SK-N-SH (cell line): ENCODE results near the gene MAP4. TPM values are rescaled to one million over a fixed set of nuclear protein-coding genes. Genes with fewer than 3 reads are reported as not detected.

Experiments
- CTCF ChIA-PET: fragments of 300-600, 350-600 bp; formaldehyde crosslinking; extraction: SDS; loops from one replicate; lab custom pipeline; 2021; lab: Yijun Ruan, JAX
- POLR2A ChIA-PET: fragments of 350-600 bp; sonication (Branson Sonifier 250); formaldehyde crosslinking; extraction: SDS; loops from one replicate; lab custom pipeline; 2020; ENCODE audit warnings: antibody characterized with exemption, inconsistent platforms; lab: Yijun Ruan, JAX
- DNase-seq: peaks from one replicate; pipeline ENCODE4 v3.0.0; 2012
- H2AFZ ChIP-seq: fragments of 200-600 bp; sonication (generic); 2 replicates; pipeline ENCODE4 v1.8.1; 2016; ENCODE audit warnings: antibody characterized with exemption, mild to moderate bottlenecking, low read depth
- H3F3A ChIP-seq: fragments of 200-600 bp; sonication (generic); replicated peaks from 2 replicates; pipeline ENCODE3; 2016; ENCODE audit warnings: antibody characterized with exemption, mild to moderate bottlenecking; ENCODE audit not compliant: insufficient read depth
- H3K27ac ChIP-seq, 2 experiments: fragments of 200-500 bp in 1 of 2; fragments of 200-600 bp in 1 of 2; sonication (Bioruptor generic) in 1 of 2; sonication (generic), shearing (Covaris generic) in 1 of 2; 2 replicates each; pipeline versions ENCODE4 v1.5.1 to v1.6.1; 2014 to 2016; ENCODE audit warnings: low read depth in 2 of 2, inconsistent platforms in 1 of 2, low read length in 1 of 2, mild to moderate bottlenecking in 1 of 2, mixed read lengths in 1 of 2
- H3K27me3 ChIP-seq: fragments of 200-600 bp; sonication (generic), shearing (Covaris generic); 2 replicates; pipeline ENCODE4 v1.6.1; 2016; ENCODE audit warnings: mixed run types; ENCODE audit not compliant: insufficient read depth
- H3K36me3 ChIP-seq, 2 experiments: fragments of 200-500 bp in 1 of 2; fragments of 200-600 bp in 1 of 2; sonication (Bioruptor generic) in 1 of 2; sonication (generic) in 1 of 2; replicated peaks in 1 of 2; 2 replicates each; pipeline versions ENCODE3 to v1.5.1; 2014 to 2016; ENCODE audit warnings: low read length in 1 of 2, mild to moderate bottlenecking in 1 of 2; ENCODE audit not compliant: insufficient read depth in 2 of 2, control insufficient read depth in 1 of 2
- H3K4me1 ChIP-seq, 2 experiments: fragments of 200-500 bp in 1 of 2; fragments of 200-600 bp in 1 of 2; sonication (Bioruptor generic) in 1 of 2; sonication (generic), shearing (Covaris generic) in 1 of 2; 2 replicates each; pipeline versions ENCODE4 v1.5.1 to v1.6.1; 2014 to 2016; ENCODE audit warnings: low read depth in 1 of 2, low read length in 1 of 2, mixed run types in 1 of 2; ENCODE audit not compliant: insufficient read depth in 2 of 2, control insufficient read depth in 1 of 2
- H3K4me2 ChIP-seq: fragments of 200-600 bp; sonication (generic), shearing (Covaris generic); 2 replicates; pipeline ENCODE4 v1.6.1; 2017; ENCODE audit warnings: mixed run types
- H3K4me3 ChIP-seq, 2 experiments: fragments of 200-500 bp in 1 of 2; fragments of 200-600 bp in 1 of 2; sonication (Bioruptor generic) in 1 of 2; sonication (generic), shearing (Covaris generic) in 1 of 2; 2 replicates each; pipeline versions ENCODE4 v1.5.1 to v1.8.1; 2014 to 2016; ENCODE audit warnings: low read depth in 2 of 2, inconsistent platforms in 1 of 2, low read length in 1 of 2, mild to moderate bottlenecking in 1 of 2, mixed read lengths in 1 of 2, moderate library complexity in 1 of 2
- H3K79me2 ChIP-seq: fragments of 200-600 bp; sonication (generic); 2 replicates; pipeline ENCODE4 v1.8.1; 2017; ENCODE audit warnings: mild to moderate bottlenecking; ENCODE audit not compliant: insufficient read depth
- H3K9ac ChIP-seq: fragments of 200-600 bp; sonication (generic); 2 replicates; pipeline ENCODE4 v1.6.1; 2017; ENCODE audit warnings: mixed run types
- H3K9me2 ChIP-seq: fragments of 200-600 bp; sonication (generic); 2 replicates; pipeline ENCODE4 v1.6.1; 2017; ENCODE audit warnings: mixed run types
- H3K9me3 ChIP-seq: fragments of 200-600 bp; sonication (generic); 2 replicates; pipeline ENCODE4 v1.6.1; 2017; ENCODE audit warnings: mixed run types, mild to moderate bottlenecking, moderate library complexity
- H4K20me1 ChIP-seq: fragments of 200-600 bp; sonication (generic); 2 replicates; pipeline ENCODE4 v1.6.1; 2017; ENCODE audit warnings: mild to moderate bottlenecking, mixed run types; ENCODE audit not compliant: insufficient read depth
- CHD2 ChIP-seq: fragments of 150-350 bp; IDR thresholded peaks from 2 replicates; pipeline ENCODE4 v1.6.1; 2018; ENCODE audit warnings: low read length; ENCODE audit not compliant: partially characterized antibody
- ELF1 ChIP-seq: IDR thresholded peaks from 2 replicates; pipeline ENCODE4 v1.4.0; 2012
- EP300 ChIP-seq, 2 experiments: IDR thresholded peaks; 2 replicates each; pipeline versions ENCODE4 v1.4.0 to v1.6.1; 2012; ENCODE audit warnings: borderline replicate concordance in 1 of 2, low read depth in 1 of 2, low read length in 1 of 2
- EZH2phosphoT487 ChIP-seq: fragments of 200-600 bp; sonication (generic); IDR thresholded peaks from 2 replicates; pipeline ENCODE4 v1.6.1; 2017; ENCODE audit warnings: low read depth, mixed run types, mild to moderate bottlenecking, antibody characterized with exemption, moderate library complexity, borderline replicate concordance
- GABPA ChIP-seq: IDR thresholded peaks from 2 replicates; pipeline ENCODE4 v1.4.0; 2012; ENCODE audit warnings: low read depth, mild to moderate bottlenecking
- GATA2 ChIP-seq: sonication (generic); formaldehyde crosslinking; IDR thresholded peaks from 2 replicates; pipeline ENCODE4 v1.5.0; 2020; ENCODE audit warnings: mild to moderate bottlenecking, missing genetic modification reagents
- JUND ChIP-seq: IDR thresholded peaks from 2 replicates; pipeline ENCODE4 v1.4.0; 2012
- MEF2A ChIP-seq: IDR thresholded peaks from 2 replicates; pipeline ENCODE4 v1.4.0; 2012; ENCODE audit warnings: low read depth, borderline replicate concordance
- NRF1 ChIP-seq: IDR thresholded peaks from 2 replicates; pipeline ENCODE4 v1.6.1; 2012; ENCODE audit warnings: low read depth, mild to moderate bottlenecking, low read length
- POLR2AphosphoS5 ChIP-seq: IDR thresholded peaks from 2 replicates; pipeline ENCODE4 v1.6.1; 2012; ENCODE audit warnings: low read depth, low read length
- RXRA ChIP-seq: IDR thresholded peaks from 2 replicates; pipeline ENCODE4 v1.4.0; 2012; ENCODE audit warnings: low read depth, mild to moderate bottlenecking, borderline replicate concordance
- TAF1 ChIP-seq: IDR thresholded peaks from 2 replicates; pipeline ENCODE4 v1.6.1; 2012; ENCODE audit warnings: low read depth, mild to moderate bottlenecking, low read length, moderate library complexity, borderline replicate concordance
- TEAD4 ChIP-seq: IDR thresholded peaks from 2 replicates; pipeline ENCODE4 v1.4.0; 2012; ENCODE audit warnings: mild to moderate bottlenecking, borderline replicate concordance; ENCODE audit not compliant: insufficient read depth
- USF2 ChIP-seq: fragments of 150-350 bp; IDR thresholded peaks from 2 replicates; pipeline ENCODE4 v1.6.1; 2017; ENCODE audit warnings: antibody characterized with exemption, low read length, low read depth, borderline replicate concordance
- YY1 ChIP-seq: IDR thresholded peaks from 2 replicates; pipeline ENCODE4 v1.4.0; 2012; ENCODE audit warnings: low read depth, mild to moderate bottlenecking
- ZBTB33 ChIP-seq: IDR thresholded peaks from 2 replicates; pipeline ENCODE4 v1.4.0; 2012; ENCODE audit warnings: low read depth, borderline replicate concordance
- WGBS: methylation state at CpG from one replicate; pipeline ENCODE4 v1.1.6; 2017; ENCODE audit warnings: low lambda C conversion rate; 5-methylcytosine and 5-hydroxymethylcytosine counted together
- polyA plus RNA-seq, 3 experiments: library from polyadenylated mRNA; depleted of rRNA; stranded (reverse); fragments of >200 nt; gene quantifications; 2 replicates each; pipeline ENCODE4 v1.2.3, GENCODE V29; 2012
- TF ChIP-seq, protein P1 (sequence below): fragments of 200-600 bp; sonication (generic); IDR thresholded peaks from 2 replicates; pipeline ENCODE4 v1.6.1; 2017; ENCODE audit warnings: antibody characterized with exemption, mild to moderate bottlenecking, moderate library complexity
- TF ChIP-seq, protein P2 (sequence below): IDR thresholded peaks from 2 replicates; pipeline ENCODE4; 2012

Gene MAP4
- polyA plus RNA-seq, 1 of the 3 experiments (the other 2 are of a cell fraction), result 121 TPM

- Histone ChIP-seq H4K20me1 (peaks cover 94% of the 10 kb centered on the region), H3K4me1 (no peaks in the 10 kb centered on the region), H2AFZ (no peak overlapping the region), H3K9me3 (no peaks in the 10 kb centered on the region), H3K27ac (no peak overlapping the region), H3K36me3 (peaks cover 0 to 19% of the 10 kb centered on the region in 2 experiments), H3K27me3 (no peaks in the 10 kb centered on the region), H3K9ac (no peak overlapping the region), H3K4me2 (no peak overlapping the region), H3K79me2 (peaks cover 100% of the 10 kb centered on the region), H3F3A (peaks cover 8% of the 10 kb centered on the region), H3K9me2 (no peaks in the 10 kb centered on the region), H3K4me3 (no peak overlapping the region)
- WGBS, result 99% methylated on average over 5 of the region's 5 CpGs
- POLR2A ChIA-PET, result no interaction called here
- CTCF ChIA-PET, result interaction anchor here (1.1 to 8.1 kb wide), 3 partner anchors 11 to 167 kb away, joined by 6 to 46 read pairs (median 6); partner anchors contain the start of gene MAP4
- DNase-seq, result no peak
- TF ChIP-seq ELF1 (no peak), GABPA (no peak), USF2 (no peak), TAF1 (no peak), EP300 (IDR thresholded peaks at IDR 0.05; ENCODE audit: borderline replicate concordance in 1 of 2, low read depth in 1 of 2, low read length in 1 of 2) (no peak), TEAD4 (no peak), MEF2A (no peak), ZBTB33 (no peak), GATA2 (CRISPR knock-in tag) (no peak), RXRA (no peak), YY1 (no peak), CHD2 (no peak), NRF1 (no peak), POLR2AphosphoS5 (no peak), JUND (no peak), EZH2phosphoT487 (no peak)
- TF ChIP-seq, protein P1, sequence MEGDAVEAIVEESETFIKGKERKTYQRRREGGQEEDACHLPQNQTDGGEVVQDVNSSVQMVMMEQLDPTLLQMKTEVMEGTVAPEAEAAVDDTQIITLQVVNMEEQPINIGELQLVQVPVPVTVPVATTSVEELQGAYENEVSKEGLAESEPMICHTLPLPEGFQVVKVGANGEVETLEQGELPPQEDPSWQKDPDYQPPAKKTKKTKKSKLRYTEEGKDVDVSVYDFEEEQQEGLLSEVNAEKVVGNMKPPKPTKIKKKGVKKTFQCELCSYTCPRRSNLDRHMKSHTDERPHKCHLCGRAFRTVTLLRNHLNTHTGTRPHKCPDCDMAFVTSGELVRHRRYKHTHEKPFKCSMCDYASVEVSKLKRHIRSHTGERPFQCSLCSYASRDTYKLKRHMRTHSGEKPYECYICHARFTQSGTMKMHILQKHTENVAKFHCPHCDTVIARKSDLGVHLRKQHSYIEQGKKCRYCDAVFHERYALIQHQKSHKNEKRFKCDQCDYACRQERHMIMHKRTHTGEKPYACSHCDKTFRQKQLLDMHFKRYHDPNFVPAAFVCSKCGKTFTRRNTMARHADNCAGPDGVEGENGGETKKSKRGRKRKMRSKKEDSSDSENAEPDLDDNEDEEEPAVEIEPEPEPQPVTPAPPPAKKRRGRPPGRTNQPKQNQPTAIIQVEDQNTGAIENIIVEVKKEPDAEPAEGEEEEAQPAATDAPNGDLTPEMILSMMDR, result no peak
- TF ChIP-seq, protein P2, sequence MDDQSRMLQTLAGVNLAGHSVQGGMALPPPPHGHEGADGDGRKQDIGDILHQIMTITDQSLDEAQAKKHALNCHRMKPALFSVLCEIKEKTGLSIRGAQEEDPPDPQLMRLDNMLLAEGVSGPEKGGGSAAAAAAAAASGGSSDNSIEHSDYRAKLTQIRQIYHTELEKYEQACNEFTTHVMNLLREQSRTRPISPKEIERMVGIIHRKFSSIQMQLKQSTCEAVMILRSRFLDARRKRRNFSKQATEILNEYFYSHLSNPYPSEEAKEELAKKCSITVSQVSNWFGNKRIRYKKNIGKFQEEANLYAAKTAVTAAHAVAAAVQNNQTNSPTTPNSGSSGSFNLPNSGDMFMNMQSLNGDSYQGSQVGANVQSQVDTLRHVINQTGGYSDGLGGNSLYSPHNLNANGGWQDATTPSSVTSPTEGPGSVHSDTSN, result no peak
Observed at GRCh38 chr3:48004694-48005093, 11.5 kb downstream of the MAP4 start.
